K562 (cell line): ENCODE data around the gene PPM1G. TPM values are rescaled to one million over a fixed set of nuclear protein-coding genes. Genes with fewer than 3 reads are reported as not detected.

Experiments used
- DDX20 ChIP-seq: fragments of 450-650 bp; IDR thresholded peaks from 2 replicates; pipeline ENCODE4 v1.6.1; 2016; ENCODE audit warnings: missing genetic modification characterization, low read depth, mild to moderate bottlenecking, missing compliant biosample characterization, moderate library complexity
- EP400 ChIP-seq: fragments of 450-650 bp; IDR thresholded peaks from 2 replicates; pipeline ENCODE4 v1.6.1; 2017; ENCODE audit warnings: antibody characterized with exemption, mild to moderate bottlenecking, moderate library complexity
- HNRNPLL ChIP-seq: fragments of 200-400 bp; formaldehyde crosslinking; IDR thresholded peaks from 2 replicates; pipeline ENCODE4 v1.6.1; 2017; ENCODE audit warnings: low read length, low read depth, mild to moderate bottlenecking; ENCODE audit not compliant: poor library complexity, severe bottlenecking
- L3MBTL2 ChIP-seq: fragments of 450-650 bp; IDR thresholded peaks from 2 replicates; pipeline ENCODE4 v1.6.1; 2016; ENCODE audit warnings: mild to moderate bottlenecking, moderate library complexity
- MAFK ChIP-seq: IDR thresholded peaks from 2 replicates; pipeline ENCODE4 v1.6.1; 2011; ENCODE audit warnings: low read length, improper control_type of control experiment
- RNF2 ChIP-seq: sonication (generic); IDR thresholded peaks from 2 replicates; pipeline ENCODE4 v1.6.1; 2016
- TAF1 ChIP-seq: IDR thresholded peaks from 2 replicates; pipeline ENCODE4 v1.6.1; 2011; ENCODE audit warnings: mild to moderate bottlenecking, low read length, moderate library complexity; ENCODE audit not compliant: insufficient read depth, control insufficient read depth, severe bottlenecking; ENCODE audit errors: extremely low read depth
- XRCC4 ChIP-seq: IDR thresholded peaks from one replicate; pipeline ENCODE4 v1.6.1; 2011; ENCODE audit not compliant: insufficient read depth, insufficient read length; ENCODE audit errors: extremely low read depth
- ZC3H4 ChIP-seq: sonication (generic); formaldehyde crosslinking; IDR thresholded peaks from 2 replicates; pipeline ENCODE4 v1.9.0; 2021; ENCODE audit warnings: missing genetic modification reagents, borderline replicate concordance
- ZNF224 ChIP-seq: sonication (generic); formaldehyde crosslinking; IDR thresholded peaks from 2 replicates; pipeline ENCODE4 v1.8.0; 2022; ENCODE audit warnings: mild to moderate bottlenecking, missing genetic modification reagents
- ZNF830 ChIP-seq: fragments of 250-450 bp; sonication (Bioruptor Pico); IDR thresholded peaks from 2 replicates; pipeline ENCODE4 v1.5.0; 2021; ENCODE audit warnings: mild to moderate bottlenecking
- polyA plus RNA-seq, 8 experiments: library from polyadenylated mRNA; depleted of rRNA in 4 of 8; stranded (reverse) in 5 of 8; unstranded in 3 of 8; fragments of >200 nt; fragmentation: Nextera tagmentation in 2 of 8; fragmentation: Illumina TruSeq in 1 of 8; extraction: Ambion mirVana in 2 of 8; extraction: Trizol in 1 of 8; gene quantifications; 2 replicates each; pipeline versions ENCODE4 v1.2.1 to v1.2.3, GENCODE V29; 2011 to 2014; ENCODE audit warnings: inconsistent platforms in 1 of 8, missing spikeins in 1 of 8
- total RNA-seq, 7 experiments: library from RNA; depleted of rRNA in 6 of 7; stranded (reverse); fragments of >200 nt in 6 of 7; fragmentation: Illumina TruSeq in 2 of 7; extraction: Trizol in 2 of 7; gene quantifications; 2 replicates each; pipeline versions ENCODE4 v1.2.1 to v1.2.3, GENCODE V29; 2011 to 2021; ENCODE audit warnings: low replicate concordance in 1 of 7
- TF ChIP-seq, protein P1 (sequence below): fragments of 450-650 bp; IDR thresholded peaks from 2 replicates; pipeline ENCODE4 v1.6.1; 2016; ENCODE audit warnings: low read depth
- TF ChIP-seq, protein P2 (sequence below): fragments of 250-450 bp; sonication (Bioruptor Pico); IDR thresholded peaks from 2 replicates; pipeline ENCODE4 v1.8.0; 2022; ENCODE audit warnings: inconsistent platforms
- TF ChIP-seq, protein P3 (sequence below), 2 experiments: IDR thresholded peaks; 2 replicates each; pipeline ENCODE4 v1.6.1; 2012; ENCODE audit warnings: improper control_type of control experiment in 2 of 2, low read depth in 2 of 2, low read length in 2 of 2, borderline replicate concordance in 1 of 2

The PPM1G gene
- total and polyA plus RNA-seq, 9 of the 15 experiments (the other 6 are each of a cell fraction or from before 2014, with no cell fraction given): 61.7 to 230 (median 153) TPM

DNA sequence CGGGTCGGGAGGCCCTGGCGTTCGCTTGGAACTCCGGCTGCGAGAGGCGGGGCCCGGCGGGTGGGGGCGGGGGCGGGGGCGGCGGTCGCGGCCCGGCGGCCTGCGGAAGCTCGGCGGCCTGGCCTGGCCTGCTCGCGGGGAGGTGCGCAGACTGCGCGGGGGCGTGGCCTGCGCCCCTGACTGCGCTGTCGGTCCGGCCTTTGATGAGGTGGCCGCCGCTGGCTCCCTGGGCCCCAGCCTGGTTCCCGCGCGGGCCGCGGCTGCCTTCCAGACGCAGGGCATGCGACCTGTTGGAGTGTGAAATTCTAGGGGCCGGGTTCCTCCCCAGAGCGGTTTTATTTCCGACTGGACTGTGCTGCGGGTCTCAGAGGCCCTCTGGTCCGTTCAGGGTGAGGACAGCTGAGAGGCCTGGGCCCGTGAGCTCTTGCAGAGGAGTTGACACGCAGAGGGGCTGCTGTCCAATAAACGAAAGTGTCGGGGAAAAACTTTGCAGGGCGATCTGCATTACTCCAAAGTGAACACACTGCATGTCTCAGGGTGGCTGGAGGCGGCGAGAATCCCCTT, 19.7 kb upstream of the PPM1G start (continued):
- TF ChIP-seq, protein P1, sequence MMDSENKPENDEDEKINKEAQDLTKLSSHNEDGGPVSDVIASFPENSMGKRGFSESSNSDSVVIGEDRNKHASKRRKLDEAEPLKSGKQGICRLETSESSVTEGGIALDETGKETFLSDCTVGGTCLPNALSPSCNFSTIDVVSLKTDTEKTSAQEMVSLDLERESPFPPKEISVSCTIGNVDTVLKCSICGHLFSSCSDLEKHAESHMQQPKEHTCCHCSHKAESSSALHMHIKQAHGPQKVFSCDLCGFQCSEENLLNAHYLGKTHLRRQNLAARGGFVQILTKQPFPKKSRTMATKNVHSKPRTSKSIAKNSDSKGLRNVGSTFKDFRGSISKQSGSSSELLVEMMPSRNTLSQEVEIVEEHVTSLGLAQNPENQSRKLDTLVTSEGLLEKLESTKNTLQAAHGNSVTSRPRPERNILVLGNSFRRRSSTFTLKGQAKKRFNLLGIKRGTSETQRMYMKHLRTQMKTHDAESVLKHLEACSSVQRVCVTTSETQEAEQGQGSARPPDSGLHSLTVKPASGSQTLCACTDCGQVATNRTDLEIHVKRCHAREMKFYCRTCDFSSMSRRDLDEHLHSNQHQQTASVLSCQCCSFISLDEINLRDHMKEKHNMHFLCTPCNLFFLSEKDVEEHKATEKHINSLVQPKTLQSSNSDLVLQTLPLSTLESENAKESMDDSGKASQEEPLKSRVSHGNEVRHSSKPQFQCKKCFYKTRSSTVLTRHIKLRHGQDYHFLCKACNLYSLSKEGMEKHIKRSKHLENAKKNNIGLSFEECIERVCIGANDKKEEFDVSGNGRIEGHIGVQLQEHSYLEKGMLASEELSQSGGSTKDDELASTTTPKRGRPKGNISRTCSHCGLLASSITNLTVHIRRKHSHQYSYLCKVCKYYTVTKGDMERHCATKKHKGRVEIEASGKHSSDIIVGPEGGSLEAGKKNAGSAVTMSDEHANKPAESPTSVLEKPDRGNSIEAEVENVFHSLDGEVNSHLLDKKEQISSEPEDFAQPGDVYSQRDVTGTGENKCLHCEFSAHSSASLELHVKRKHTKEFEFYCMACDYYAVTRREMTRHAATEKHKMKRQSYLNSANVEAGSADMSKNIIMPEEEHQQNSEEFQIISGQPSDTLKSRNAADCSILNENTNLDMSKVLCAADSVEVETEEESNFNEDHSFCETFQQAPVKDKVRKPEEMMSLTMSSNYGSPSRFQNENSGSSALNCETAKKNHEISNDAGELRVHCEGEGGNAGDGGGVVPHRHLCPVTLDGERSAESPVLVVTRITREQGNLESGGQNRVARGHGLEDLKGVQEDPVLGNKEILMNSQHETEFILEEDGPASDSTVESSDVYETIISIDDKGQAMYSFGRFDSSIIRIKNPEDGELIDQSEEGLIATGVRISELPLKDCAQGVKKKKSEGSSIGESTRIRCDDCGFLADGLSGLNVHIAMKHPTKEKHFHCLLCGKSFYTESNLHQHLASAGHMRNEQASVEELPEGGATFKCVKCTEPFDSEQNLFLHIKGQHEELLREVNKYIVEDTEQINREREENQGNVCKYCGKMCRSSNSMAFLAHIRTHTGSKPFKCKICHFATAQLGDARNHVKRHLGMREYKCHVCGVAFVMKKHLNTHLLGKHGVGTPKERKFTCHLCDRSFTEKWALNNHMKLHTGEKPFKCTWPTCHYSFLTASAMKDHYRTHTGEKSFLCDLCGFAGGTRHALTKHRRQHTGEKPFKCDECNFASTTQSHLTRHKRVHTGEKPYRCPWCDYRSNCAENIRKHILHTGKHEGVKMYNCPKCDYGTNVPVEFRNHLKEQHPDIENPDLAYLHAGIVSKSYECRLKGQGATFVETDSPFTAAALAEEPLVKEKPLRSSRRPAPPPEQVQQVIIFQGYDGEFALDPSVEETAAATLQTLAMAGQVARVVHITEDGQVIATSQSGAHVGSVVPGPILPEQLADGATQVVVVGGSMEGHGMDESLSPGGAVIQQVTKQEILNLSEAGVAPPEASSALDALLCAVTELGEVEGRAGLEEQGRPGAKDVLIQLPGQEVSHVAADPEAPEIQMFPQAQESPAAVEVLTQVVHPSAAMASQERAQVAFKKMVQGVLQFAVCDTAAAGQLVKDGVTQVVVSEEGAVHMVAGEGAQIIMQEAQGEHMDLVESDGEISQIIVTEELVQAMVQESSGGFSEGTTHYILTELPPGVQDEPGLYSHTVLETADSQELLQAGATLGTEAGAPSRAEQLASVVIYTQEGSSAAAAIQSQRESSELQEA: no peak
- TF ChIP-seq TAF1: peak; percentile 49
- TF ChIP-seq ZC3H4 (CRISPR knock-in tag): no peak
- TF ChIP-seq, protein P2, sequence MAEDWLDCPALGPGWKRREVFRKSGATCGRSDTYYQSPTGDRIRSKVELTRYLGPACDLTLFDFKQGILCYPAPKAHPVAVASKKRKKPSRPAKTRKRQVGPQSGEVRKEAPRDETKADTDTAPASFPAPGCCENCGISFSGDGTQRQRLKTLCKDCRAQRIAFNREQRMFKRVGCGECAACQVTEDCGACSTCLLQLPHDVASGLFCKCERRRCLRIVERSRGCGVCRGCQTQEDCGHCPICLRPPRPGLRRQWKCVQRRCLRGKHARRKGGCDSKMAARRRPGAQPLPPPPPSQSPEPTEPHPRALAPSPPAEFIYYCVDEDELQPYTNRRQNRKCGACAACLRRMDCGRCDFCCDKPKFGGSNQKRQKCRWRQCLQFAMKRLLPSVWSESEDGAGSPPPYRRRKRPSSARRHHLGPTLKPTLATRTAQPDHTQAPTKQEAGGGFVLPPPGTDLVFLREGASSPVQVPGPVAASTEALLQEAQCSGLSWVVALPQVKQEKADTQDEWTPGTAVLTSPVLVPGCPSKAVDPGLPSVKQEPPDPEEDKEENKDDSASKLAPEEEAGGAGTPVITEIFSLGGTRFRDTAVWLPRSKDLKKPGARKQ: no peak
- TF ChIP-seq, protein P3, sequence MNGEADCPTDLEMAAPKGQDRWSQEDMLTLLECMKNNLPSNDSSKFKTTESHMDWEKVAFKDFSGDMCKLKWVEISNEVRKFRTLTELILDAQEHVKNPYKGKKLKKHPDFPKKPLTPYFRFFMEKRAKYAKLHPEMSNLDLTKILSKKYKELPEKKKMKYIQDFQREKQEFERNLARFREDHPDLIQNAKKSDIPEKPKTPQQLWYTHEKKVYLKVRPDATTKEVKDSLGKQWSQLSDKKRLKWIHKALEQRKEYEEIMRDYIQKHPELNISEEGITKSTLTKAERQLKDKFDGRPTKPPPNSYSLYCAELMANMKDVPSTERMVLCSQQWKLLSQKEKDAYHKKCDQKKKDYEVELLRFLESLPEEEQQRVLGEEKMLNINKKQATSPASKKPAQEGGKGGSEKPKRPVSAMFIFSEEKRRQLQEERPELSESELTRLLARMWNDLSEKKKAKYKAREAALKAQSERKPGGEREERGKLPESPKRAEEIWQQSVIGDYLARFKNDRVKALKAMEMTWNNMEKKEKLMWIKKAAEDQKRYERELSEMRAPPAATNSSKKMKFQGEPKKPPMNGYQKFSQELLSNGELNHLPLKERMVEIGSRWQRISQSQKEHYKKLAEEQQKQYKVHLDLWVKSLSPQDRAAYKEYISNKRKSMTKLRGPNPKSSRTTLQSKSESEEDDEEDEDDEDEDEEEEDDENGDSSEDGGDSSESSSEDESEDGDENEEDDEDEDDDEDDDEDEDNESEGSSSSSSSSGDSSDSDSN (IDR thresholded peaks at IDR 0.05; ENCODE audit: borderline replicate concordance in 1 of 2, low read depth in 2 of 2, low read length in 2 of 2): peak; percentile 18 to 64; a peak in 2 of 4 replicates
- 0 out of 2 replicates have a peak, but pooled peaks have one; percentile 57 for TF ChIP-seq ZNF224 (CRISPR knock-in tag)
- TF ChIP-seq RNF2: 0 out of 2 replicates have a peak, but pooled peaks have one; percentile 36
- TF ChIP-seq EP400: peak; percentile 78
- peak; percentile 65 for TF ChIP-seq L3MBTL2
- no peak for TF ChIP-seq XRCC4
- no peak for TF ChIP-seq MAFK
- TF ChIP-seq DDX20 (tag): no peak
- TF ChIP-seq HNRNPLL: peak; percentile 92
- TF ChIP-seq ZNF830: no peak
